ENCODE measurements around the gene HOXB3. TPM values are rescaled to one million over a fixed set of nuclear protein-coding genes. Genes with fewer than 3 reads are reported as not detected.
A peak's percentile ranks its signal among the peaks of the same experiment; 100 is the strongest.

HOXB3 gene
- total RNA-seq, 1 experiment from 2014 or later, result 151 TPM

DNA sequence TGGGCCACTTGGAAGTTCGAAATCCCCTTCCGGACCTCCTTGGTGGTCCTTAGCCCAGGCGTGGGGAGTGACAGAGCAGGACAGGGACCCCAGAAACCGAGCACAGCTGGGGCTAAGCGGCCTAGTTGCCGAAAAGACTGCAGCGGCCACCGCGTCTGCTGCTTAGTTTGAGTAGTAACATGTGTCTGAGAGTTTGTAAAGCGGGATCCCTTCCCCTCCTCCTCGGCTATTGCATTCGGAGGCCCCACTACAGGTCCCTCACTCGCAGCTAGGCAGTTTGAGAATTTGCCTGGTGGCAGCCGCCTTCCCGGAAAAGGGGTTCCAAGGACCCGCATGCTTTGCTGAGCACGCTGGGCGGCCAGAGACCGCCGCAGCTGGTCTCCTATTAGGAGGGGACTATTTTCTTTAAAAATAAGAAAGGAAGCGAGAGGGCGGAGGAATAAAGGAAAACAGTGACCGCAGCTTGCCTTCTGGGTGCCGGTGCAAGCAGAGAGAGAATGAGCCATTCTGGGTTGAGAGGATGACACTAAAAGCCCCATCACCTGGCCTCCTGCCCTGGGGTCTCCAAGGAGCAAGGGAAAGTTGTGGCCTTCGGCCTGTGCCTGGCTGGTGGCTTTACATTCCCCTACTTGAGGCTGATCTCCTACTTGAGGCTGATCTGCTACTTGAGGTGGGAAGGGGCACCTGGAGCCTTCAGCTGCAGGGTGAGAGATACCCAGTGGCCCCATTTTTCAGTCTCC lies 4.7 kb upstream of the HOXB3 start:
- Mint-ChIP-seq H3K27ac (ENCODE audit: unreplicated experiment) (peak overlapping the region; percentile 95), H3K27me3 (ENCODE audit: unreplicated experiment) (peaks cover 8% of the 10 kb centered on the region), H3K4me1 (ENCODE audit: low read depth, unreplicated experiment) (peaks cover 71% of the 10 kb centered on the region), H3K4me3 (ENCODE audit: low read depth, unreplicated experiment) (peak overlapping the region; percentile 88), H3K9me3 (ENCODE audit: low read depth, unreplicated experiment) (no peaks in the 10 kb centered on the region), H3K36me3 (ENCODE audit: insufficient read depth, unreplicated experiment) (peaks cover 98% of the 10 kb centered on the region)
- no peak for DNase-seq
- no peak for TF ChIP-seq CTCF (IDR thresholded peaks at IDR 0.05; ENCODE audit: unreplicated experiment)
- intact Hi-C loops (cut with micrococcal nuclease; ENCODE audit: unreplicated experiment), result no loop called here
- BruUV-seq (replicated peaks), result TSS peak; percentile 28
- CTCF ChIA-PET, result interaction anchor here (0.5 to 1.5 kb wide), 2 partner anchors 49 to 259 kb away, joined by 3 to 5 read pairs; no protein-coding TSS in a partner anchor

GRCh38 chr17:48593840-48594537 lies 3.9 kb upstream of the HOXB3 start:
- TF ChIP-seq CTCF (IDR thresholded peaks at IDR 0.05; ENCODE audit: unreplicated experiment), result peak; percentile 99
- BruUV-seq (replicated peaks), result no TSS peak
- Mint-ChIP-seq H3K27ac (ENCODE audit: unreplicated experiment) (peak overlapping the region; percentile 95), H3K36me3 (ENCODE audit: insufficient read depth, unreplicated experiment) (peaks cover 99% of the 10 kb centered on the region), H3K9me3 (ENCODE audit: low read depth, unreplicated experiment) (no peaks in the 10 kb centered on the region), H3K4me1 (ENCODE audit: low read depth, unreplicated experiment) (peaks cover 67% of the 10 kb centered on the region), H3K4me3 (ENCODE audit: low read depth, unreplicated experiment) (peak overlapping the region; percentile 88), H3K27me3 (ENCODE audit: unreplicated experiment) (peaks cover 8% of the 10 kb centered on the region)
- intact Hi-C loops (cut with micrococcal nuclease; ENCODE audit: unreplicated experiment), result no loop called here
- CTCF ChIA-PET, result interaction anchor here (1.3 to 1.9 kb wide), 5 partner anchors 209 to 332 kb away, joined by 3 to 7 read pairs (median 5); no protein-coding TSS in a partner anchor
- peak; percentile 97 for DNase-seq

GRCh38 chr17:48593126-48593829 lies 3.2 kb upstream of the HOXB3 start, which contains the start of gene HOXB5:
TSS of gene HOXB5 (minus strand) at chr17:48593779. CDS start at chr17:48593682, 97 bp downstream.
- no peaks in the 10 kb centered on the region for H3K9me3 Mint-ChIP-seq (ENCODE audit: low read depth, unreplicated experiment)
- peaks cover 69% of the 10 kb centered on the region for H3K4me1 Mint-ChIP-seq (ENCODE audit: low read depth, unreplicated experiment)
- H3K27ac Mint-ChIP-seq (ENCODE audit: unreplicated experiment), result peak within 1 kb of the TSS; percentile 95
- DNase-seq, result peak; percentile 30
- peak within 1 kb of the TSS; percentile 88 for H3K4me3 Mint-ChIP-seq (ENCODE audit: low read depth, unreplicated experiment)
- no TSS peak for BruUV-seq (replicated peaks)
- no peak for TF ChIP-seq CTCF (IDR thresholded peaks at IDR 0.05; ENCODE audit: unreplicated experiment)
- intact Hi-C loops (cut with micrococcal nuclease; ENCODE audit: unreplicated experiment), result no loop called here
- H3K36me3 Mint-ChIP-seq (ENCODE audit: insufficient read depth, unreplicated experiment), result peaks cover 99% of the 10 kb centered on the region
- peaks cover 5% of the 10 kb centered on the region for H3K27me3 Mint-ChIP-seq (ENCODE audit: unreplicated experiment)
- CTCF ChIA-PET, result interaction anchor here (0.7 to 1.9 kb wide), 11 partner anchors 38 to 334 kb away, joined by 3 to 7 read pairs (median 5); no protein-coding TSS in a partner anchor

DNA sequence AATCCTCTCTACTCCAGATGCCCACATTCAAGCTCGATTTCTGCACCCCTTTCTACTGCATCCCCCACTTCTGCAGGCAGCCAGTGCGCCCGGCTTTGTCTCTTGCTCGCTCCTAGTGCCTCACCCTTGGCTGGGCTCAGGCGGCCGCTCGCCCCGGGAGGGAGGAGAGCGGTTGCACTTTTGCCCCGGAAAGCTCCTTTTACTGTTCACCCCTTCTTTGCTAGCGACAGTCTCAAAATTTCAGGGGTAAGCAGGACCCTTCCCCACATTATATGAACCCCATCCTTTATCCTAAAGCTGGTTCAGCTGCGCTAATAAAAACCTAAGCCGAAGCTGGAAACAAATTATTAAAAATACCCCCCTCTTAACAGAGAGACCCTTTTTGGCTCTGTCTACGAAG lies 2.5 kb upstream of the HOXB3 start:
- Mint-ChIP-seq H3K27me3 (ENCODE audit: unreplicated experiment) (no peaks in the 10 kb centered on the region), H3K36me3 (ENCODE audit: insufficient read depth, unreplicated experiment) (peaks cover 99% of the 10 kb centered on the region), H3K4me1 (ENCODE audit: low read depth, unreplicated experiment) (peaks cover 69% of the 10 kb centered on the region), H3K27ac (ENCODE audit: unreplicated experiment) (peak overlapping the region; percentile 95), H3K4me3 (ENCODE audit: low read depth, unreplicated experiment) (peak overlapping the region; percentile 88), H3K9me3 (ENCODE audit: low read depth, unreplicated experiment) (no peaks in the 10 kb centered on the region)
- intact Hi-C loops (cut with micrococcal nuclease; ENCODE audit: unreplicated experiment), result no loop called here
- no peak for TF ChIP-seq CTCF (IDR thresholded peaks at IDR 0.05; ENCODE audit: unreplicated experiment)
- no peak for DNase-seq
- no TSS peak for BruUV-seq (replicated peaks)
- CTCF ChIA-PET, result interaction anchor here (0.6 to 1.9 kb wide), 12 partner anchors 37 to 681 kb away, joined by 3 to 7 read pairs (median 5); no protein-coding TSS in a partner anchor

Data from Calu3 (cell line).